DMS153 treated with DMSO at 0.1 percent for 48 hours (cell line): Measurements from ENCODE around the gene HLA-DOA.

Source experiments
- DNase-seq: peaks from one replicate; lab custom pipeline; 2025; ENCODE audit not compliant: unreplicated experiment; lab: John Stamatoyannopoulos, UW

Gene HLA-DOA

GRCh38 chr6:32979720-32980487 is 29.5 kb downstream of the HLA-DOA start:
- DNase-seq, result no peak

DNA sequence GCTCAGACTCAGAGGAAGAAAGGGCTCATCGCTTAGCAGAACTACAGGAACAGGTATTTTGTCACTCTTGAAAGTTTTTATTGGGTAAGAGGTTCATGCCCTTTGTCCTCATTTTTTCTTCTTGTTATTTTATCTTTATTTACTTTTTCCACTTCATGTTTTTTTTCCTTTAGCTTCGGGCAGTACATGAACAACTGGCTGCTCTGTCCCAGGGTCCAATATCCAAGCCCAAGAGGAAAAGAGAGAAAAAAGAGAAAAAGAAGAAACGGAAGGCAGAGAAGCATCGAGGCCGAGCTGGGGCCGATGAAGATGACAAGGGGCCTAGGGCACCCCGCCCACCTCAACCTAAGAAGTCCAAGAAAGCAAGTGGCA is 31.5 kb downstream of the HLA-DOA start:
- no peak for DNase-seq

DNA sequence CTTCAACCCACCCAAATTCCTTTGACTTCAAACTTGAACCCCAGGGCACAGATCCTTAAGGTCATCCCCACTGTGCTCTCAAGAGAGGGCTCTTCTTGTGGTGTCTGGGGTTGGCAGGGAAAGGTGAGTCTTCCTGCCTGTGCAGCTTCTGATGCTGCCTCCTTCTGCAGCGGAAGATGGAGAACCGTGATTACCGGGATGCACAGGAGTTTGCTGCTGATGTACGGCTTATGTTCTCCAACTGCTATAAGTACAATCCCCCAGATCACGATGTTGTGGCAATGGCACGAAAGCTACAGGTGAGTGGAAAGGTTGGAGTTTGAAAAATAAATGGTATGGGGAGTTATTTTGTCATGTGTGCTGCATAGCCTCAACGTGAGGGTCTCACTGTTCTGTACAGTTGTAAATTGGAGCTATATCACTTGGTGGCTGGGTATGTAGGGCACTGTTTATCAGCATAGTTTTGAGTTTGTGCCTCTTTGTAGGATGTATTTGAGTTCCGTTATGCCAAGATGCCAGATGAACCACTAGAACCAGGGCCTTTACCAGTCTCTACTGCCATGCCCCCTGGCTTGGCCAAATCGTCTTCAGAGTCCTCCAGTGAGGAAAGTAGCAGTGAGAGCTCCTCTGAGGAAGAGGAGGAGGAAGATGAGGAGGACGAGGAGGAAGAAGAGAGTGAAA is 32.0 kb downstream of the HLA-DOA start:
- DNase-seq, result no peak

GRCh38 chr6:32976334-32977069 is 32.9 kb downstream of the HLA-DOA start:
- no peak for DNase-seq

- DNase-seq, result no peak
Measured at GRCh38 chr6:32975886-32976285, 33.5 kb downstream of the HLA-DOA start.

GRCh38 chr6:32974541-32975308 is 34.7 kb downstream of the HLA-DOA start:
- no peak for DNase-seq

DNA sequence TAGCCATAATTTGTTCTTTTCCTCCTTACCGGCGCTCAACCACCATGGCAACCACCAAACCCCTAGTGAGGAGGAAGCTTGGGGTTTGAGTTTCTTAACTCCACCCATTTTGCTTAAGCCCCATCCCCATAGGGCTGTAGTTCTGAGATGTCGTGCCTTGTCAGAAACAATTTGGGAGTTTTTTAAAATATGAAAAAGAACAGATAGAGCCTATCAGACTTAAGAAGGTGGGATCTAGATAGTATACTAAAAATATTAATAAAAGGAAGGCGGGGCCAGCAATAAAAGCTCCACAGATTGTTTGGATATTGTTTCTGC is 35.4 kb downstream of the HLA-DOA start:
- DNase-seq, result no peak

- DNase-seq, result no peak
Measured at GRCh38 chr6:32973144-32974015, 36.0 kb downstream of the HLA-DOA start.

DNA sequence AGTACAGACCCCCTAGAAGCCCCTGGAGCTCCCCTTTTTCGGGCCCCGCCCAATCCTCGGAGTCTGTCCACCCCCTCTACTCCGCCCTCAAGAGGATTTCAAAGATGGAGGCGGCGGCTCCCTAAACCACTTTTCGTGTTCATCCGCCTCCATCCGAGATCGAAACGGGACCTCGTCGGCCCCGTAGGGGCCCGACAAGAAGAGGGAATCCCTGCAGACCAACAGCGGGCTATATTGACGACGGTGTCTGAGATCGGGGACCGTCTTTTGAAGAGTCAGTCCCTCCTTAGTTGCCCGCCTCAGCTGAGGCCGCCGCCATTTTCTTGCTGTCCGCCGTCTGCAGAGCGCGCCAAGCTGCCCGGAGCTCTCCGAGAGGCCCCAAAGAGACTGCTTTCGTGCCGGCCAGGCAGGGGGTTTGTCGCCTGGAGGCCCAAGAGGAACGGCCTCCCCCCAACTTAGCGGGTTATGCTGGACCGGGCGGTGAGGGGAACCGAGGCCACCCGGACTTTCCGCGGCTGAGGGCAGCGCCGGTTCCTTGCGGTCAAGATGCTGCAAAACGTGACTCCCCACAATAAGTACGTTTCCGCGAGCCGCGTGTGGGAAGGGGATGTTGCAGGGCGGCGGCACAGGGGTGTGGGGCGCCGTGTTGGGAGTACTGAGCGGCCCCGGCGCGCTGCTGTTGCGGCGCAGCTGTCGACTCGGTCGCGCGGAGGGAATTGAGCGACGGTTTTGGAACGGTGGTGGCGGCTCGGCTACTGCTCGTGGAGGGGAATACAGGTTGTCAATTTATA is 36.8 kb downstream of the HLA-DOA start:
- no peak for DNase-seq

DNA sequence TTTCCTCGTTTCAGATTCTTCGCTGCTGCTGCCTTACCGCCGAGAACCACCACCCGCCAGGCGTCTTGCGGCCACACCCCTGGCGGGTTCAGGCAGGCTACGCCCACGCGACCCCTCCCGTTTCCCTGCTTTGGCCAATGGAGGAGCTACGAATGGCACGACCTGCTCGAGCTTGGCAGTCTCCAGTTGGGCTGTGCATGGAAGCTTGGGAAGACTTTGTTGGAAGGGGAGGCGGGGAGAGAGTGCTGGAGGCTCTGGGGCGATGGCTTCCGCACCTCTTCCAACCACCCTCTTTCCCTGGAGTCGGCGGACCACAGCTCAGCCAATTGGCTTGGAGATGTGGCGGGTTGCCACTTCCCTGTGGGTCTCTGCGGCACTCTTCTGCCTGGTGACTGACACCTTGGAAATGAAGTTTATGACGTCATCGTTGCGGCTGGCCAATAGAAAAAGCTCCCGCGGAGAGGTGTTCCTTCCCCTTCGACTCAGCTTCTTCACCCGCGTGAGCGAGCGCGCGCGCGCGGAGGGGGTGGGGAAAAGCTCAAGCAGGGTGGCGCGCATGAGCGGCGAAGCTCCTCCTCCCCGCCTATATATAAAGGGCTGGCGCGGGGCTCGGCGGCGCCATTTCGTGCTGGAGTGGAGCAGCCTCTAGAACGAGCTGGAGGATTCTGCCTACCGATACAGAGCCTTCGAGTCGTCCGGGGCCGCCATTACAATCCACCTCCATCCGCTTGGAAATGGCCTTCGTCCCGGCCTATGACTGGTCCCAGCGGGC is 37.6 kb downstream of the HLA-DOA start:
- DNase-seq, result peak; percentile 100

GRCh38 chr6:32971242-32971580 is 38.2 kb downstream of the HLA-DOA start:
- DNase-seq, result no peak

- DNase-seq, result peak; percentile 68
Measured at GRCh38 chr6:32970413-32971241, 38.8 kb downstream of the HLA-DOA start.

GRCh38 chr6:32969685-32970412 is 39.5 kb downstream of the HLA-DOA start:
- DNase-seq, result peak; percentile 73

DNA sequence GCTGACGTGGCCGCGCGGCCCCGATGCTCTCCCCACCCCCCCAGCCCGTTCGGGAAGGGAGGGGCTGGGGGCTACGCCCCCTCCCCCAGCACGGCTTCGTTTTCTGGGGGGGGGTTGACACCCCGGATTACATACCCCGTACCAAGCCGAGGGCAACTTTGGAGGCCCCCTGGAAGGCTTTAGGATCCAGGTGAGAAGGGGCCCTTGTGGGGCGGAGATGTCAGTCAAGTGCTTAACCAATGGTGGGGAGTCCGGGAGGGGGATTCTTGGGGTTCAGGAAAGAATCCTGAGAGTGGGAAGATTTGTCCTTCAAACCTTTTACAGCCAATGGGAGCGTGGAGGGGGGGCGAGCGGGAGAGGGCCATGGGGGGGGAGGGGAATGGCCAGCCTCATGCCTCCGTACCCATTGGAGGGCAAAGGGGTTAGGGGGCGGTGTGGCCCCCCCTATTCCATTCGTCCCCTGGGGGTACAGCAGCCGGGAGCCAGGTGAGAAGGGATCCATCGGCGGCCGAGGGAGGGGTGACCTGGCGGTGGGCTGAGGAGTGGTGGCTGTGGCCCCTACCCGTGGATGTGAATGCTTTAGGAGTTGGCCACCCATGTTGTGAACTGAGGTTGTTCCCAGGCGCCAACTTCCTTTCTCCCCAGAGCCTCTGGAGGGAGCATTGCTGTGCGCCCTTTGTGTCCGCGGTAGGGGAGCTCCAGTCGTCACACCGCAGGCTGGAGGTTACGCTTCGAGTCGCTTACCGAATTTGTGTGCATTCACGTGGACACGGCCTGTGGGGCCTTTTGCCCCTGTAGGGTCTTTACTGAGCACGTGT is 40.3 kb downstream of the HLA-DOA start:
- peak; percentile 62 for DNase-seq

GRCh38 chr6:32968093-32968866 is 41.1 kb downstream of the HLA-DOA start, which contains the start of gene BRD2:
Gene BRD2 (plus strand): TSS chr6:32968594. CDS start chr6:32972899, 4,305 bp downstream.
- peak; percentile 92 for DNase-seq
